A673 (cell line): ENCODE data around the gene SLC23A2. TPM values are rescaled to one million over a fixed set of nuclear protein-coding genes. Genes with fewer than 3 reads are reported as not detected.
A peak's percentile ranks its signal among the peaks of the same experiment; 100 is the strongest.

ENCODE experiments used
- BruUV-seq: library from RNA; stranded (reverse); fragments of 400-500 nt; replicated peaks from 2 replicates; lab custom pipeline; 2021; lab: Mats Ljungman, UMichigan
- CTCF ChIA-PET: fragments of 300-600 bp; sonication (Branson Sonifier 250); formaldehyde crosslinking; loops from one replicate; lab custom pipeline; 2022; ENCODE audit warnings: antibody characterized with exemption; lab: Charles Lee
- POLR2A ChIA-PET: fragments of 300-600 bp; sonication (Branson Sonifier 250); formaldehyde crosslinking; loops from one replicate; lab custom pipeline; 2022; ENCODE audit warnings: antibody characterized with exemption; ENCODE audit not compliant: low non-redundant PET; lab: Charles Lee
- DNase-seq: peaks from one replicate; pipeline ENCODE4 v3.0.0-alpha.2; 2015; ENCODE audit warnings: low spot score
- H3K27ac ChIP-seq: fragments of 200-600 bp; sonication (generic); 2 replicates; pipeline ENCODE4 v1.5.1; 2016; ENCODE audit warnings: mixed run types, low read depth, mild to moderate bottlenecking, mixed read lengths, antibody characterized with exemption, low read length; ENCODE audit not compliant: poor library complexity, severe bottlenecking
- H3K27me3 ChIP-seq: fragments of 200-600 bp; sonication (generic); replicated peaks from 2 replicates; pipeline ENCODE4 v1.6.1; 2017; ENCODE audit warnings: mixed run types, low read depth, mild to moderate bottlenecking, mixed read lengths, antibody characterized with exemption, low read length; ENCODE audit not compliant: insufficient read depth, poor library complexity
- H3K36me3 ChIP-seq: fragments of 200-600 bp; sonication (generic); 2 replicates; pipeline ENCODE4 v1.6.1; 2016; ENCODE audit warnings: mixed run types, mild to moderate bottlenecking, mixed read lengths, antibody characterized with exemption, low read length; ENCODE audit not compliant: insufficient read depth, poor library complexity, severe bottlenecking
- H3K4me1 ChIP-seq: fragments of 200-600 bp; sonication (generic); 2 replicates; pipeline ENCODE4 v1.6.1; 2017; ENCODE audit warnings: mixed run types, mild to moderate bottlenecking, mixed read lengths, antibody characterized with exemption, low read length; ENCODE audit not compliant: insufficient read depth, poor library complexity, severe bottlenecking
- H3K4me3 ChIP-seq: fragments of 200-600 bp; sonication (generic); 2 replicates; pipeline ENCODE4 v1.5.1; 2016; ENCODE audit warnings: low read depth, mixed run types, mild to moderate bottlenecking, mixed read lengths, low read length; ENCODE audit not compliant: poor library complexity, severe bottlenecking
- H3K9me3 ChIP-seq: fragments of 200-600 bp; sonication (generic); 2 replicates; pipeline ENCODE4 v1.6.1; 2016; ENCODE audit warnings: mixed run types, low read depth, mild to moderate bottlenecking, mixed read lengths, antibody characterized with exemption, low read length; ENCODE audit not compliant: poor library complexity, severe bottlenecking
- CTCF ChIP-seq: fragments of 300-800, 200-600 bp; sonication (generic); conservative IDR thresholded peaks from 2 replicates; pipeline ENCODE4 v1.5.1; 2017; ENCODE audit warnings: low read depth, mild to moderate bottlenecking, antibody characterized with exemption, low read length, moderate library complexity, mixed read lengths
- EZH2 ChIP-seq: fragments of 200-600 bp; sonication (generic); IDR thresholded peaks from 2 replicates; pipeline ENCODE4 v1.6.1; 2017; ENCODE audit warnings: borderline replicate concordance, low read depth, mild to moderate bottlenecking, mixed read lengths, antibody characterized with exemption, low read length; ENCODE audit not compliant: poor library complexity, severe bottlenecking
- intact Hi-C: fragments of 100-400 bp; cut with micrococcal nuclease; formaldehyde crosslinking; loops from one replicate; pipeline ENCODE4 v1.10.0; 2022; ENCODE audit not compliant: unreplicated experiment
- total RNA-seq: library from RNA; stranded (reverse); gene quantifications from 2 replicates; pipeline ENCODE4 v1.2.3, GENCODE V29; 2021

The SLC23A2 gene
- total RNA-seq, 1 experiment from 2014 or later, result 29.4 TPM

GRCh38 chr20:4946986-4947385 lies 54.3 kb downstream of the SLC23A2 start:
- DNase-seq, result no peak
- intact Hi-C loops, result no loop called here
- Histone ChIP-seq H3K27ac (no peak overlapping the region), H3K9me3 (no peaks in the 10 kb centered on the region), H3K36me3 (peaks cover under 1% of the 10 kb centered on the region), H3K4me3 (no peak overlapping the region), H3K27me3 (no peaks in the 10 kb centered on the region), H3K4me1 (peaks cover 17% of the 10 kb centered on the region)
- TF ChIP-seq CTCF (no peak), EZH2 (no peak)
- ChIA-PET POLR2A (no interaction called here), CTCF (no interaction called here)
- BruUV-seq, result no TSS peak

GRCh38 chr20:4946585-4946984 lies 54.7 kb downstream of the SLC23A2 start:
- intact Hi-C loops, result no loop called here
- DNase-seq, result no peak
- POLR2A ChIA-PET, result no interaction called here
- no peaks in the 10 kb centered on the region for H3K36me3 ChIP-seq
- BruUV-seq, result no TSS peak
- CTCF ChIA-PET, result no interaction called here
- no peak overlapping the region for H3K4me3 ChIP-seq
- H3K27ac ChIP-seq, result no peak overlapping the region
- peaks cover 21% of the 10 kb centered on the region for H3K4me1 ChIP-seq
- TF ChIP-seq CTCF (no peak), EZH2 (no peak)
- H3K27me3 ChIP-seq, result no peaks in the 10 kb centered on the region
- no peaks in the 10 kb centered on the region for H3K9me3 ChIP-seq

GRCh38 chr20:4944518-4945313 lies 56.6 kb downstream of the SLC23A2 start:
- ChIA-PET CTCF (no interaction called here), POLR2A (no interaction called here)
- H3K27me3 ChIP-seq, result no peaks in the 10 kb centered on the region
- intact Hi-C loops, result no loop called here
- TF ChIP-seq EZH2 (no peak), CTCF (no peak)
- H3K9me3 ChIP-seq, result no peaks in the 10 kb centered on the region
- DNase-seq, result peak; percentile 61
- H3K4me1 ChIP-seq, result peaks cover 21% of the 10 kb centered on the region
- BruUV-seq, result no TSS peak
- no peak overlapping the region for H3K27ac ChIP-seq
- no peak overlapping the region for H3K4me3 ChIP-seq
- H3K36me3 ChIP-seq, result no peaks in the 10 kb centered on the region
